IMR-90 (cell line): ENCODE measurements around the gene TBL3. TPM values are rescaled to one million over a fixed set of nuclear protein-coding genes. Genes with fewer than 3 reads are reported as not detected.
A peak's percentile ranks its signal among the peaks of the same experiment; 100 is the strongest.

ENCODE experiments used
- ATAC-seq: fragments of 200-7000 bp; cut with Tn5 transposase; 2 replicates; pipeline ENCODE4 v1.9.1; 2020; ENCODE audit warnings: low read depth, mild to moderate bottlenecking, moderate library complexity
- BruUV-seq: library from RNA; stranded (reverse); fragments of 400-500 nt; replicated peaks from 2 replicates; lab custom pipeline; 2021; lab: Mats Ljungman, UMichigan
- CTCF ChIA-PET: fragments of 300-600 bp; formaldehyde crosslinking; extraction: SDS; loops from one replicate; lab custom pipeline; 2021; ENCODE audit warnings: antibody characterized with exemption; lab: Yijun Ruan, JAX
- POLR2A ChIA-PET: fragments of 300-600 bp; sonication (Branson Sonifier 250); formaldehyde crosslinking; loops from one replicate; lab custom pipeline; 2022; ENCODE audit warnings: antibody characterized with exemption; ENCODE audit not compliant: unreplicated experiment; lab: Charles Lee
- DNase-seq: peaks from one replicate; pipeline ENCODE4 v3.0.0; 2013
- H2AFZ ChIP-seq: replicated peaks from 2 replicates; pipeline ENCODE3; 2013; ENCODE audit warnings: low read length, mild to moderate bottlenecking; ENCODE audit not compliant: poor library complexity
- H2AK5ac ChIP-seq: 2 replicates; pipeline ENCODE4 v1.6.1; 2013; ENCODE audit warnings: low read depth, low read length, inconsistent platforms
- H2AK9ac ChIP-seq: replicated peaks from 2 replicates; pipeline ENCODE3; 2013; ENCODE audit warnings: mild to moderate bottlenecking, low read depth, low read length, moderate library complexity; ENCODE audit not compliant: poor library complexity
- H2BK120ac ChIP-seq: 2 replicates; pipeline ENCODE4 v1.6.1; 2013; ENCODE audit warnings: low read depth, low read length, inconsistent platforms
- H2BK15ac ChIP-seq: 3 replicates; pipeline ENCODE4 v1.6.1; 2013; ENCODE audit warnings: low read depth, low read length, inconsistent platforms
- H2BK20ac ChIP-seq: 2 replicates; pipeline ENCODE4 v1.6.1; 2013; ENCODE audit warnings: low read depth, mild to moderate bottlenecking, inconsistent platforms, low read length, moderate library complexity
- H2BK5ac ChIP-seq: 2 replicates; pipeline ENCODE4 v1.6.1; 2013; ENCODE audit warnings: mild to moderate bottlenecking, low read depth, low read length, inconsistent platforms; ENCODE audit not compliant: poor library complexity, severe bottlenecking
- H3K14ac ChIP-seq: replicated peaks from 2 replicates; pipeline ENCODE4 v1.6.1; 2013; ENCODE audit warnings: low read depth, low read length, inconsistent platforms
- H3K18ac ChIP-seq: 2 replicates; pipeline ENCODE4 v1.6.1; 2013; ENCODE audit warnings: low read depth, low read length, control low read depth
- H3K23ac ChIP-seq: 2 replicates; pipeline ENCODE4 v1.6.1; 2013; ENCODE audit warnings: low read depth, low read length, inconsistent platforms
- H3K27ac ChIP-seq: 2 replicates; pipeline ENCODE4 v1.5.1; 2013; ENCODE audit warnings: mild to moderate bottlenecking, control low read depth, low read length; ENCODE audit not compliant: insufficient read depth
- H3K27me3 ChIP-seq: 2 replicates; pipeline ENCODE4 v1.6.1; 2013; ENCODE audit warnings: low read length; ENCODE audit not compliant: control insufficient read depth, insufficient read depth
- H3K36me3 ChIP-seq: 2 replicates; pipeline ENCODE4 v1.6.1; 2013; ENCODE audit warnings: low read length, mixed read lengths; ENCODE audit not compliant: control insufficient read depth, insufficient read depth
- H3K4ac ChIP-seq: 2 replicates; pipeline ENCODE4 v1.6.1; 2013; ENCODE audit warnings: low read depth, low read length, inconsistent platforms
- H3K4me1 ChIP-seq: 2 replicates; pipeline ENCODE4 v1.6.1; 2013; ENCODE audit warnings: low read length, mixed read lengths; ENCODE audit not compliant: control insufficient read depth, insufficient read depth
- H3K4me2 ChIP-seq: 2 replicates; pipeline ENCODE4 v1.6.1; 2013; ENCODE audit warnings: low read depth, mild to moderate bottlenecking, control low read depth, low read length, moderate library complexity
- H3K4me3 ChIP-seq: 2 replicates; pipeline ENCODE4 v1.5.1; 2013; ENCODE audit warnings: low read depth, mild to moderate bottlenecking, control low read depth, low read length, moderate library complexity; ENCODE audit not compliant: insufficient read depth
- H3K56ac ChIP-seq: 2 replicates; pipeline ENCODE4 v1.6.1; 2013; ENCODE audit warnings: low read length, inconsistent platforms; ENCODE audit not compliant: insufficient read depth; ENCODE audit errors: extremely low read depth
- H3K79me1 ChIP-seq, 2 experiments: 2 replicates each; pipeline ENCODE4 v1.6.1; 2013; ENCODE audit warnings: low read length in 2 of 2, inconsistent platforms in 1 of 2, low read depth in 1 of 2
- H3K9ac ChIP-seq: 2 replicates; pipeline ENCODE4 v1.6.1; 2013; ENCODE audit warnings: low read depth, low read length, control low read depth
- H3K9me1 ChIP-seq: 2 replicates; pipeline ENCODE4 v1.6.1; 2013; ENCODE audit warnings: low read length, inconsistent platforms; ENCODE audit not compliant: insufficient read depth
- H3K9me3 ChIP-seq: 2 replicates; pipeline ENCODE4 v1.6.1; 2013; ENCODE audit warnings: low read length; ENCODE audit not compliant: control insufficient read depth, insufficient read depth
- H4K20me1 ChIP-seq: 2 replicates; pipeline ENCODE4 v1.6.1; 2013; ENCODE audit warnings: low read length, inconsistent platforms; ENCODE audit not compliant: insufficient read depth
- H4K5ac ChIP-seq: 2 replicates; pipeline ENCODE4 v1.6.1; 2013; ENCODE audit warnings: mild to moderate bottlenecking, low read depth, low read length, control low read depth
- H4K8ac ChIP-seq, 2 experiments: 2 replicates each; pipeline ENCODE4 v1.6.1; 2013; ENCODE audit warnings: low read depth in 2 of 2, low read length in 2 of 2, control low read depth in 1 of 2, inconsistent platforms in 1 of 2
- H4K91ac ChIP-seq: 2 replicates; pipeline ENCODE4 v1.6.1; 2013; ENCODE audit warnings: low read depth, low read length, inconsistent platforms; ENCODE audit not compliant: insufficient read depth
- BHLHE40 ChIP-seq: fragments of 150-350 bp; IDR thresholded peaks from 2 replicates; pipeline ENCODE4 v1.6.1; 2016; ENCODE audit warnings: mild to moderate bottlenecking, low read depth, low read length
- CEBPB ChIP-seq: IDR thresholded peaks from 2 replicates; pipeline ENCODE4 v1.6.1; 2012; ENCODE audit warnings: low read depth, low read length, improper control_type of control experiment
- CHD1 ChIP-seq: IDR thresholded peaks from 2 replicates; pipeline ENCODE4 v1.6.1; 2012; ENCODE audit warnings: low read depth, low read length, improper control_type of control experiment
- ELK1 ChIP-seq: fragments of 150-350 bp; IDR thresholded peaks from 2 replicates; pipeline ENCODE4 v1.6.1; 2016; ENCODE audit warnings: low read depth, mild to moderate bottlenecking, low read length, moderate library complexity, borderline replicate concordance
- FOS ChIP-seq: fragments of 150-350 bp; IDR thresholded peaks from 2 replicates; pipeline ENCODE4 v1.6.1; 2016; ENCODE audit warnings: low read depth, low read length
- MAFK ChIP-seq: IDR thresholded peaks from 2 replicates; pipeline ENCODE4 v1.6.1; 2012; ENCODE audit warnings: low read depth, low read length, improper control_type of control experiment
- MAZ ChIP-seq: IDR thresholded peaks from 2 replicates; pipeline ENCODE4 v1.6.1; 2012; ENCODE audit warnings: low read depth, mild to moderate bottlenecking, low read length, improper control_type of control experiment, moderate library complexity, borderline replicate concordance
- MXI1 ChIP-seq: IDR thresholded peaks from 2 replicates; pipeline ENCODE4 v1.6.1; 2012; ENCODE audit warnings: low read depth, mild to moderate bottlenecking, low read length, moderate library complexity, borderline replicate concordance
- NFE2L2 ChIP-seq: fragments of 150-350 bp; IDR thresholded peaks from 2 replicates; pipeline ENCODE4 v1.6.1; 2016; ENCODE audit warnings: low read depth, mild to moderate bottlenecking, low read length
- POLR2A ChIP-seq: IDR thresholded peaks from 2 replicates; pipeline ENCODE4 v1.6.1; 2012; ENCODE audit warnings: mild to moderate bottlenecking, low read depth, low read length
- RAD21 ChIP-seq: IDR thresholded peaks from 2 replicates; pipeline ENCODE4 v1.6.1; 2012; ENCODE audit warnings: low read length, improper control_type of control experiment
- RCOR1 ChIP-seq: IDR thresholded peaks from 2 replicates; pipeline ENCODE4 v1.6.1; 2012; ENCODE audit warnings: mild to moderate bottlenecking, low read length, improper control_type of control experiment; ENCODE audit not compliant: insufficient replicate concordance
- RFX5 ChIP-seq: IDR thresholded peaks from 2 replicates; pipeline ENCODE4 v1.8.0; 2012; ENCODE audit warnings: low read depth, mild to moderate bottlenecking, low read length, moderate library complexity
- SMC3 ChIP-seq: fragments of 150-350 bp; IDR thresholded peaks from 2 replicates; pipeline ENCODE4 v1.6.1; 2016; ENCODE audit warnings: low read depth, mild to moderate bottlenecking, antibody characterized with exemption, low read length, moderate library complexity
- WGBS, 2 experiments: methylation state at CpG; one replicate each; pipeline versions ENCODE4 v1.1.5 to v1.1.7; 2013; ENCODE audit warnings: missing lambda C conversion rate in 2 of 2; ENCODE audit not compliant: insufficient read length in 1 of 2; ENCODE audit errors: extremely low coverage in 2 of 2; 5-methylcytosine and 5-hydroxymethylcytosine counted together
- dilution Hi-C: fragments of 300-500 bp; cut with HindIII; formaldehyde crosslinking; loops from one replicate; pipeline ENCODE4 v1.14.3; 2018; ENCODE audit warnings: low sequenced_read_pairs; ENCODE audit not compliant: unreplicated experiment
- in situ Hi-C: fragments of 300-500 bp; cut with MboI; formaldehyde crosslinking; loops from 3 replicates; pipeline ENCODE4 v1.14.3; 2019; ENCODE audit warnings: low sequenced_read_pairs, inconsistent platforms, mixed read lengths
- intact Hi-C: fragments of 100-400 bp; cut with micrococcal nuclease; formaldehyde crosslinking; loops from 2 replicates; pipeline ENCODE4 v1.10.0; 2022
- polyA plus RNA-seq, 3 experiments: library from polyadenylated mRNA; depleted of rRNA; stranded (reverse); fragments of >200 nt; gene quantifications; 2 replicates each; pipeline ENCODE4 v1.2.3, GENCODE V29; 2012; ENCODE audit warnings: low replicate concordance in 1 of 3
- total RNA-seq: library from RNA; depleted of rRNA; stranded (reverse); fragments of >200 nt; gene quantifications from 2 replicates; pipeline ENCODE4 v1.2.3, GENCODE V29; 2012
- TF ChIP-seq, protein P1 (sequence below): conservative IDR thresholded peaks from 2 replicates; pipeline ENCODE4 v1.5.1; 2012; ENCODE audit warnings: mild to moderate bottlenecking, low read depth, low read length, improper control_type of control experiment
- TF ChIP-seq, protein P2 (sequence below): fragments of 150-350 bp; IDR thresholded peaks from 2 replicates; pipeline ENCODE4 v1.6.1; 2017; ENCODE audit warnings: mild to moderate bottlenecking, antibody characterized with exemption, low read length, low read depth

Gene TBL3
- total and polyA plus RNA-seq, 2 of the 4 experiments (the other 2 are of a cell fraction), result 38.5 to 60.8 TPM

DNA sequence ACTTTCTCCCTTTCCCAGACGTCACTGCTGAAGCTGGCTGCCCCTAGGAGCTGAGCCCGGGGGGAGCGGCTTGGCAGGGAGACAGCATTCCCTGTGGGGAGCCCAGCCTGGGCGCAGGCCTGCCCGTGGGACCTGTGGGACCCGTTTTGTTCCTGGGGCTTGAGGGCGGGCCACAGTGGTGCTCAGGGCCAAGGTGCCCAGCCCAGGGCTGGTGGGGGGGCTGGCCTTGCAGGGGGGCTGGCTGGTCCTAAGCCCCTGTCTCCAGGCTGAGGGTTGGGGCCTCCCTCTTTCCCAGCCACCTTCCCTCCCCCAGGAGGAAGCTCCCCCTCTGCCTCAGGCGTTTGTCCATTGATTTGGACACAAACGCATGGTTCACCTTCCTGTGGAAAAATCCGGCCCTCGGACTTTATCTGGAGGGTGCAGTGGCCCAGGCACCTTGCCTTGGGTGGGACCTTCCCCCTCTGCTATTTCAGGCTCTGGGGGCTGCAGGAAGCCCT, 59.3 kb downstream of the TBL3 start:
- no peak overlapping the region for H3K18ac ChIP-seq
- H3K79me1 ChIP-seq, result peaks cover 16 to 76% of the 10 kb centered on the region in 2 experiments
- BruUV-seq, result no TSS peak
- no peak overlapping the region for H2BK120ac ChIP-seq
- H2BK15ac ChIP-seq, result no peak overlapping the region
- in situ Hi-C loops, result no loop called here
- intact Hi-C loops, result no loop called here
- WGBS, 2 experiments, result 85% methylated on average over 4 of the region's 11 CpGs; no CpG with 5 or more reads in 1 of the 2 experiments
- H3K4me2 ChIP-seq, result no peak overlapping the region
- no peak overlapping the region for H2AFZ ChIP-seq
- H2BK5ac ChIP-seq, result no peak overlapping the region
- dilution Hi-C loops, result no loop called here
- no peak overlapping the region for H2BK20ac ChIP-seq
- H4K91ac ChIP-seq, result no peak overlapping the region
- no peaks in the 10 kb centered on the region for H3K27me3 ChIP-seq
- no peak for ATAC-seq
- peaks cover 15% of the 10 kb centered on the region for H4K20me1 ChIP-seq
- H3K4me1 ChIP-seq, result peaks cover 47% of the 10 kb centered on the region
- H3K4me3 ChIP-seq, result no peak overlapping the region
- TF ChIP-seq MAFK, result no peak
- TF ChIP-seq ELK1, result no peak
- TF ChIP-seq MXI1, result no peak
- TF ChIP-seq, protein P1, sequence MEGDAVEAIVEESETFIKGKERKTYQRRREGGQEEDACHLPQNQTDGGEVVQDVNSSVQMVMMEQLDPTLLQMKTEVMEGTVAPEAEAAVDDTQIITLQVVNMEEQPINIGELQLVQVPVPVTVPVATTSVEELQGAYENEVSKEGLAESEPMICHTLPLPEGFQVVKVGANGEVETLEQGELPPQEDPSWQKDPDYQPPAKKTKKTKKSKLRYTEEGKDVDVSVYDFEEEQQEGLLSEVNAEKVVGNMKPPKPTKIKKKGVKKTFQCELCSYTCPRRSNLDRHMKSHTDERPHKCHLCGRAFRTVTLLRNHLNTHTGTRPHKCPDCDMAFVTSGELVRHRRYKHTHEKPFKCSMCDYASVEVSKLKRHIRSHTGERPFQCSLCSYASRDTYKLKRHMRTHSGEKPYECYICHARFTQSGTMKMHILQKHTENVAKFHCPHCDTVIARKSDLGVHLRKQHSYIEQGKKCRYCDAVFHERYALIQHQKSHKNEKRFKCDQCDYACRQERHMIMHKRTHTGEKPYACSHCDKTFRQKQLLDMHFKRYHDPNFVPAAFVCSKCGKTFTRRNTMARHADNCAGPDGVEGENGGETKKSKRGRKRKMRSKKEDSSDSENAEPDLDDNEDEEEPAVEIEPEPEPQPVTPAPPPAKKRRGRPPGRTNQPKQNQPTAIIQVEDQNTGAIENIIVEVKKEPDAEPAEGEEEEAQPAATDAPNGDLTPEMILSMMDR, result no peak
- no peak for TF ChIP-seq CEBPB
- no peak for TF ChIP-seq SMC3
- TF ChIP-seq POLR2A, result no peak
- no peak for TF ChIP-seq BHLHE40
- no peak for TF ChIP-seq RFX5
- TF ChIP-seq FOS, result no peak
- TF ChIP-seq CHD1, result no peak
- TF ChIP-seq MAZ, result no peak
- TF ChIP-seq RCOR1, result no peak
- TF ChIP-seq, protein P2, sequence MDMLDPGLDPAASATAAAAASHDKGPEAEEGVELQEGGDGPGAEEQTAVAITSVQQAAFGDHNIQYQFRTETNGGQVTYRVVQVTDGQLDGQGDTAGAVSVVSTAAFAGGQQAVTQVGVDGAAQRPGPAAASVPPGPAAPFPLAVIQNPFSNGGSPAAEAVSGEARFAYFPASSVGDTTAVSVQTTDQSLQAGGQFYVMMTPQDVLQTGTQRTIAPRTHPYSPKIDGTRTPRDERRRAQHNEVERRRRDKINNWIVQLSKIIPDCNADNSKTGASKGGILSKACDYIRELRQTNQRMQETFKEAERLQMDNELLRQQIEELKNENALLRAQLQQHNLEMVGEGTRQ, result no peak
- TF ChIP-seq NFE2L2, result no peak
- TF ChIP-seq RAD21, result no peak
- H3K9ac ChIP-seq, result no peak overlapping the region
- H3K9me3 ChIP-seq, result no peaks in the 10 kb centered on the region
- no peak overlapping the region for H3K27ac ChIP-seq
- no peak overlapping the region for H3K23ac ChIP-seq
- H2AK5ac ChIP-seq, result no peak overlapping the region
- ChIA-PET CTCF (no interaction called here), POLR2A (no interaction called here)
- no peak overlapping the region for H3K14ac ChIP-seq
- H3K56ac ChIP-seq, result no peak overlapping the region
- H3K36me3 ChIP-seq, result peaks cover 20% of the 10 kb centered on the region
- H3K9me1 ChIP-seq, result peaks cover 13% of the 10 kb centered on the region
- H4K8ac ChIP-seq, result no peak overlapping the region
- no peak for DNase-seq
- no peak overlapping the region for H4K5ac ChIP-seq
- no peak overlapping the region for H3K4ac ChIP-seq
- peak overlapping the region; percentile 7 for H2AK9ac ChIP-seq
